Endothelial cell of umbilical vein (primary cell): ENCODE data around the gene C3orf85. TPM values are rescaled to one million over a fixed set of nuclear protein-coding genes. Genes with fewer than 3 reads are reported as not detected.

Experiments
- BruUV-seq: library from RNA; stranded (reverse); fragments of 400-500 nt; replicated peaks from 2 replicates; lab custom pipeline; 2021; lab: Mats Ljungman, UMichigan
- CTCF ChIA-PET: fragments of 300-600, 350-600 bp; sonication (Branson Sonifier 250); formaldehyde crosslinking; loops from one replicate; lab custom pipeline; 2021; ENCODE audit warnings: antibody characterized with exemption, inconsistent platforms; lab: Charles Lee
- POLR2A ChIA-PET: fragments of 300-600, 350-600 bp; sonication (Branson Sonifier 250); formaldehyde crosslinking; loops from one replicate; lab custom pipeline; 2021; ENCODE audit warnings: antibody characterized with exemption, inconsistent platforms; lab: Charles Lee
- DNase-seq: peaks from one replicate; pipeline ENCODE4 v3.0.0-alpha.2; 2011; ENCODE audit warnings: low read depth, low spot score
- FAIRE-seq: peaks from 2 replicates; lab custom pipeline; 2011; peaks lifted over from hg19 to GRCh38; lab: Jason Lieb, UNC
- H2AFZ ChIP-seq: 2 replicates; pipeline ENCODE4 v1.6.0; 2012; ENCODE audit warnings: low read depth, low read length, control low read depth, inconsistent platforms
- H3K27ac ChIP-seq: 2 replicates; pipeline ENCODE4 v1.5.1; 2011; ENCODE audit warnings: low read depth, mild to moderate bottlenecking, control low read depth, low read length, moderate library complexity; ENCODE audit not compliant: insufficient read depth
- H3K27me3 ChIP-seq, 2 experiments: 2 replicates each; pipeline versions ENCODE4 v1.6.0 to v1.6.1; 2011; ENCODE audit warnings: low read length in 2 of 2, mixed read lengths in 1 of 2; ENCODE audit not compliant: control insufficient read depth in 2 of 2, insufficient read depth in 2 of 2
- H3K36me3 ChIP-seq, 2 experiments: 2 replicates in 1 of 2; 3 replicates in 1 of 2; pipeline ENCODE4 v1.5.1; 2011; ENCODE audit warnings: low read length in 2 of 2, mild to moderate bottlenecking in 1 of 2, moderate library complexity in 1 of 2; ENCODE audit not compliant: control insufficient read depth in 2 of 2, insufficient read depth in 2 of 2; ENCODE audit errors: extremely low read depth in 1 of 2
- H3K4me1 ChIP-seq: 3 replicates; pipeline ENCODE4 v1.5.1; 2011; ENCODE audit warnings: mild to moderate bottlenecking, low read length; ENCODE audit not compliant: control insufficient read depth, insufficient read depth; ENCODE audit errors: extremely low read depth
- H3K4me2 ChIP-seq: 2 replicates; pipeline ENCODE4 v1.6.1; 2011; ENCODE audit warnings: low read length, control low read depth, mixed read lengths; ENCODE audit not compliant: insufficient read depth
- H3K4me3 ChIP-seq, 3 experiments: fragments of 200-600 bp in 1 of 3; sonication (generic), shearing (Covaris generic) in 1 of 3; replicated peaks in 1 of 3; 2 replicates each; pipeline ENCODE4 v1.5.1; 2011 to 2016; ENCODE audit warnings: control low read depth in 3 of 3, low read length in 3 of 3, mild to moderate bottlenecking in 2 of 3, inconsistent platforms in 1 of 3, low read depth in 1 of 3, moderate library complexity in 1 of 3; ENCODE audit not compliant: insufficient read depth in 1 of 3
- H3K79me2 ChIP-seq: 2 replicates; pipeline ENCODE4 v1.6.0; 2012; ENCODE audit warnings: low read length, inconsistent platforms; ENCODE audit not compliant: control insufficient read depth, insufficient read depth
- H3K9ac ChIP-seq: replicated peaks from 2 replicates; pipeline ENCODE3; 2011; ENCODE audit warnings: low read length, control low read depth; ENCODE audit not compliant: insufficient read depth; ENCODE audit errors: extremely low read depth
- H3K9me1 ChIP-seq: replicated peaks from 3 replicates; pipeline ENCODE4 v1.6.0; 2011; ENCODE audit warnings: mild to moderate bottlenecking, low read length; ENCODE audit not compliant: control insufficient read depth, insufficient read depth; ENCODE audit errors: extremely low read depth
- H3K9me3 ChIP-seq: replicated peaks from 2 replicates; pipeline ENCODE4 v1.5.1; 2012; ENCODE audit warnings: low read length, inconsistent platforms; ENCODE audit not compliant: control insufficient read depth, insufficient read depth
- H4K20me1 ChIP-seq: replicated peaks from 2 replicates; pipeline ENCODE3; 2011; ENCODE audit warnings: mild to moderate bottlenecking, low read length; ENCODE audit not compliant: control insufficient read depth, insufficient read depth; ENCODE audit errors: extremely low read depth
- EZH2 ChIP-seq: IDR thresholded peaks from 2 replicates; pipeline ENCODE4 v1.6.1; 2012; ENCODE audit warnings: borderline replicate concordance, low read depth, mild to moderate bottlenecking, moderate library complexity, low read length, inconsistent platforms; ENCODE audit not compliant: severe bottlenecking
- FOS ChIP-seq: IDR thresholded peaks from 2 replicates; pipeline ENCODE4 v1.6.1; 2011; ENCODE audit warnings: mild to moderate bottlenecking, low read length, moderate library complexity, borderline replicate concordance; ENCODE audit not compliant: insufficient read depth
- GATA2 ChIP-seq: IDR thresholded peaks from 2 replicates; pipeline ENCODE4 v1.7.0; 2011; ENCODE audit warnings: low read depth, mild to moderate bottlenecking, moderate library complexity, mixed read lengths, low read length; ENCODE audit not compliant: insufficient read length, insufficient read depth
- JUN ChIP-seq: IDR thresholded peaks from 2 replicates; pipeline ENCODE4 v1.6.1; 2011; ENCODE audit warnings: borderline replicate concordance, low read depth; ENCODE audit not compliant: insufficient read length, insufficient read depth
- MYC ChIP-seq: IDR thresholded peaks from one replicate; pipeline ENCODE4 v1.6.1; 2011; ENCODE audit warnings: mild to moderate bottlenecking, low read depth, low read length
- POLR2A ChIP-seq: IDR thresholded peaks from 2 replicates; pipeline ENCODE4 v1.6.1; 2012; ENCODE audit warnings: low read depth, mild to moderate bottlenecking, control low read depth, low read length
- POLR2AphosphoS5 ChIP-seq: IDR thresholded peaks from 2 replicates; pipeline ENCODE4 v1.6.1; 2012; ENCODE audit warnings: low read depth, mild to moderate bottlenecking, control low read depth, low read length, moderate library complexity; ENCODE audit not compliant: insufficient read depth
- dilution Hi-C: fragments of 300-500 bp; cut with MboI; formaldehyde crosslinking; loops from one replicate; pipeline ENCODE4 v1.15.0; 2019; ENCODE audit warnings: low sequenced_read_pairs; ENCODE audit not compliant: extremely low pct_ligation_motif_present
- intact Hi-C: fragments of 100-400 bp; cut with micrococcal nuclease; formaldehyde crosslinking; loops from one replicate; pipeline ENCODE4 v1.10.0; 2022
- polyA plus RNA-seq, 4 experiments: library from polyadenylated mRNA; depleted of rRNA in 3 of 4; stranded (reverse) in 3 of 4; unstranded in 1 of 4; fragments of >200 nt; gene quantifications; 2 replicates each; pipeline versions ENCODE4 v1.2.1 to v1.2.3, GENCODE V29; 2011 to 2012; ENCODE audit warnings: missing spikeins in 1 of 4
- total RNA-seq: library from RNA; stranded (reverse); gene quantifications from 2 replicates; pipeline ENCODE4 v1.2.3, GENCODE V29; 2021
- TF ChIP-seq, protein P1 (sequence below), 2 donors: IDR thresholded peaks; 1 replicate in 1 of 2; 2 replicates in 1 of 2; pipeline ENCODE4 v1.5.1; 2011; ENCODE audit warnings: low read length in 2 of 2, mild to moderate bottlenecking in 2 of 2, moderate library complexity in 2 of 2, control low read depth in 1 of 2, inconsistent platforms in 1 of 2, low read depth in 1 of 2; ENCODE audit not compliant: insufficient read depth in 1 of 2; ENCODE audit errors: extremely low read depth in 1 of 2

Gene C3orf85
- total and polyA plus RNA-seq, 2 donors (not counting 3 experiments of a cell fraction or from before 2014, with no cell fraction given): not detected

GRCh38 chr3:109098079-109098644 lies 38.4 kb upstream of the C3orf85 start:
- Histone ChIP-seq H3K9ac (no peak overlapping the region), H3K4me2 (no peak overlapping the region), H3K9me3 (no peaks in the 10 kb centered on the region), H3K27me3 (no peaks in the 10 kb centered on the region), H4K20me1 (no peaks in the 10 kb centered on the region), H3K4me3 (no peak overlapping the region), H3K9me1 (no peaks in the 10 kb centered on the region), H3K79me2 (no peaks in the 10 kb centered on the region), H3K36me3 (no peaks in the 10 kb centered on the region), H3K4me1 (no peaks in the 10 kb centered on the region), H2AFZ (no peak overlapping the region), H3K27ac (no peak overlapping the region)
- no peak for DNase-seq
- no TSS peak for BruUV-seq
- dilution Hi-C loops: no loop called here
- ChIA-PET CTCF (no interaction called here), POLR2A (no interaction called here)
- intact Hi-C loops: no loop called here
- no peak for TF ChIP-seq POLR2A
- TF ChIP-seq POLR2AphosphoS5: no peak
- no peak for TF ChIP-seq GATA2
- TF ChIP-seq FOS: no peak
- TF ChIP-seq MYC: no peak
- TF ChIP-seq EZH2: no peak
- TF ChIP-seq JUN: no peak
- TF ChIP-seq, protein P1, sequence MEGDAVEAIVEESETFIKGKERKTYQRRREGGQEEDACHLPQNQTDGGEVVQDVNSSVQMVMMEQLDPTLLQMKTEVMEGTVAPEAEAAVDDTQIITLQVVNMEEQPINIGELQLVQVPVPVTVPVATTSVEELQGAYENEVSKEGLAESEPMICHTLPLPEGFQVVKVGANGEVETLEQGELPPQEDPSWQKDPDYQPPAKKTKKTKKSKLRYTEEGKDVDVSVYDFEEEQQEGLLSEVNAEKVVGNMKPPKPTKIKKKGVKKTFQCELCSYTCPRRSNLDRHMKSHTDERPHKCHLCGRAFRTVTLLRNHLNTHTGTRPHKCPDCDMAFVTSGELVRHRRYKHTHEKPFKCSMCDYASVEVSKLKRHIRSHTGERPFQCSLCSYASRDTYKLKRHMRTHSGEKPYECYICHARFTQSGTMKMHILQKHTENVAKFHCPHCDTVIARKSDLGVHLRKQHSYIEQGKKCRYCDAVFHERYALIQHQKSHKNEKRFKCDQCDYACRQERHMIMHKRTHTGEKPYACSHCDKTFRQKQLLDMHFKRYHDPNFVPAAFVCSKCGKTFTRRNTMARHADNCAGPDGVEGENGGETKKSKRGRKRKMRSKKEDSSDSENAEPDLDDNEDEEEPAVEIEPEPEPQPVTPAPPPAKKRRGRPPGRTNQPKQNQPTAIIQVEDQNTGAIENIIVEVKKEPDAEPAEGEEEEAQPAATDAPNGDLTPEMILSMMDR (IDR thresholded peaks at IDR 0.05; ENCODE audit: extremely low read depth in 1 of 2, insufficient read depth in 1 of 2, low read depth in 1 of 2, low read length in 2 of 2): no peak
- FAIRE-seq: no peak
